ENCODE results near the gene ITPR1. TPM values are rescaled to one million over a fixed set of nuclear protein-coding genes. Genes with fewer than 3 reads are reported as not detected.

Gene ITPR1
- total RNA-seq, 4 donors from 2014 or later = 210 to 261 (median 232) TPM

DNA sequence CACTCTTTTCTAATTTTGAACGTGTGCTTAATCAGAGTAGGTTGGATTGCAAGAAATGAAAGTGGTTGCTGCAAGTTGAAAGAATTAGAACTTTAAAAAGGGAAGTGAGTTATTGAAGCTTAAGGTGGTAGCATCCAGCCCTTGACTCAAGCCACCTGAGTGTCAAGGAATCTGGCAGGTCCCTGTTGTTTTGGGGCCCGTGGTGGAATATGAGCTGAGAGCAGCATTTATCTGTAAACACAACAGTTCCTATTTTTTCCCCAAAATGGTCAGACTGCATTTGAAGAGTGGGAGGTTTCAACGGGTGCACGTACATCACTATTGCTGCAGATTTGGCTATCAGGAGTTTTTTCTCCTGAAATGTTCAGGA lies 1.7 kb downstream of the ITPR1 start:
- Histone ChIP-seq H3K4me3 (replicated peaks in 1 of 3) (peak overlapping the region in 2 of 3 donors; percentile 53 to 74), H3K27ac (peak overlapping the region; percentile 27 to 84 (median 55)), H3K36me3 (no peaks in the 10 kb centered on the region), H3K27me3 (no peaks in the 10 kb centered on the region), H3K9me3 (no peaks in the 10 kb centered on the region), H3K4me1 (peaks cover 12 to 22% of the 10 kb centered on the region in 2 donors)
- intact Hi-C loops (cut with DNase I) = loop anchor here (5.0 kb wide), 1 partner anchor 137 kb away; no protein-coding TSS in a partner anchor
- WGBS, 2 donors = 13 to 26% methylated on average over 4 of the region's 4 CpGs
- TF ChIP-seq POLR2A (IDR thresholded peaks at IDR 0.05) = no peak
- TF ChIP-seq, protein P1, sequence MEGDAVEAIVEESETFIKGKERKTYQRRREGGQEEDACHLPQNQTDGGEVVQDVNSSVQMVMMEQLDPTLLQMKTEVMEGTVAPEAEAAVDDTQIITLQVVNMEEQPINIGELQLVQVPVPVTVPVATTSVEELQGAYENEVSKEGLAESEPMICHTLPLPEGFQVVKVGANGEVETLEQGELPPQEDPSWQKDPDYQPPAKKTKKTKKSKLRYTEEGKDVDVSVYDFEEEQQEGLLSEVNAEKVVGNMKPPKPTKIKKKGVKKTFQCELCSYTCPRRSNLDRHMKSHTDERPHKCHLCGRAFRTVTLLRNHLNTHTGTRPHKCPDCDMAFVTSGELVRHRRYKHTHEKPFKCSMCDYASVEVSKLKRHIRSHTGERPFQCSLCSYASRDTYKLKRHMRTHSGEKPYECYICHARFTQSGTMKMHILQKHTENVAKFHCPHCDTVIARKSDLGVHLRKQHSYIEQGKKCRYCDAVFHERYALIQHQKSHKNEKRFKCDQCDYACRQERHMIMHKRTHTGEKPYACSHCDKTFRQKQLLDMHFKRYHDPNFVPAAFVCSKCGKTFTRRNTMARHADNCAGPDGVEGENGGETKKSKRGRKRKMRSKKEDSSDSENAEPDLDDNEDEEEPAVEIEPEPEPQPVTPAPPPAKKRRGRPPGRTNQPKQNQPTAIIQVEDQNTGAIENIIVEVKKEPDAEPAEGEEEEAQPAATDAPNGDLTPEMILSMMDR (IDR thresholded peaks at IDR 0.05) = no peak
- DNase-seq = no peak

DNA sequence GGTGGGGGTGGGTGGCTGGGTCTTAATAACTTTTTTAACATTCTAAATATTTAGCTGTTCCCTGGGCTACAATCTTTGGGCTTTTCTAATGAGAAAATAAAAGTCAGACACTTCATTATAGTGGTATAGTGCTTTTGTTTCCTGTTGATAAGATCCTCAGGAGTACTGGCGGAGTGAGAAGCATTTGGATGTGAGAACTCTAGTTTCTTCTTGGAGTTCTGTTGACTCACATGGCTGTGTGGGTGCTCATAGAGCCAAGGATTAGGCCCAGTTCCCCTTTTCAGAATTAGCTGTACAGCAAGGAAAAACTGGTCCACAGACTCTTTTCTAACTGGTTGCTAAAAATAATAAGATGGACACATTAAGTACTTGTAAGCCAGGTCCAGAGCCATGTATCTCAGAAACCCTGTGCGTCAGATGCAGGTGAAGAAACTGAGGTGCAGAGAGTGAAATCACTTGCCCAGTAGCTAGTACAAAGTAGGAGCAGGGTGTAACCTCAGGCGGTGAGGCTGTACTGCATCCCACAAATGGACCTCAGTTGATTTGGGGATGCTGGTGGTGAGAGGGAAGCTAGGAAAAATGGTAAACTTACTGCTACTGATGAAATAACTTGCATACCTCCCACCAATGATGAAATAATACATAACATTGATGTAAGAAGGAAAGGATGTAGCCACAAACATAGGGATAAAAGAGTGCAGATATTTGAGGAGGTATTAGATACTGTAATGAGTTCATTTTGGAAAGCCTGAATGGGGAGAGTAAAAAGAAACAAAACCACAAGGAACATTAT lies 2.3 kb downstream of the ITPR1 start:
- WGBS, 2 donors = 80 to 81% methylated on average over 3 of the region's 3 CpGs
- no peak for TF ChIP-seq POLR2A (IDR thresholded peaks at IDR 0.05)
- TF ChIP-seq, protein P1 (IDR thresholded peaks at IDR 0.05) = no peak
- DNase-seq = no peak
- no peaks in the 10 kb centered on the region for H3K36me3 ChIP-seq
- peak overlapping the region; percentile 27 to 84 (median 55) for H3K27ac ChIP-seq
- H3K4me1 ChIP-seq = peaks cover 12 to 22% of the 10 kb centered on the region in 2 donors
- no peaks in the 10 kb centered on the region for H3K9me3 ChIP-seq
- no peaks in the 10 kb centered on the region for H3K27me3 ChIP-seq
- peak overlapping the region in 1 of 3 donors; percentile 74 for H3K4me3 ChIP-seq (replicated peaks in 1 of 3)
- intact Hi-C loops (cut with DNase I) = no loop called here

DNA sequence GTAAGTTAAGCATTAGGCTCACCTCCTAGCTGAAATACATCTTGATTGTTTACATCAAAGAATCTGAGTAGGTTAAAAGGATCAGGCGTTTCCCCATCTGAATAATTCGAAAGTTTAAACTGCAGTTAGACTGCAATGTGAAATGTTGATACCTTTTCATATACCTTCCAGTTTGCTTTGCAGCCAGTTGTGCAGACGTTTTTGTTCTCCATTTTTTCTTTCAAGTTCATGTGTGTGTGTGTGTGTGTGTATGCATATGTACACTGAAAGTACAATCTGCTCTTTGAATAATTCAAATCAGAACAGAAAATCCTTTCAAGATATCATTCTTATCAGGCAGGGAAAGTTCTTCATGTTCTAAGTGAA lies 2.9 kb downstream of the ITPR1 start:
- 61 to 78% methylated on average over 3 of the region's 3 CpGs for WGBS, 2 donors
- TF ChIP-seq POLR2A (IDR thresholded peaks at IDR 0.05) = no peak
- TF ChIP-seq, protein P1 (IDR thresholded peaks at IDR 0.05) = no peak
- no peaks in the 10 kb centered on the region for H3K36me3 ChIP-seq
- no peaks in the 10 kb centered on the region for H3K27me3 ChIP-seq
- peaks cover 12 to 22% of the 10 kb centered on the region in 2 donors for H3K4me1 ChIP-seq
- no peak overlapping the region for H3K4me3 ChIP-seq (replicated peaks in 1 of 3)
- no peaks in the 10 kb centered on the region for H3K9me3 ChIP-seq
- H3K27ac ChIP-seq = no peak overlapping the region
- no peak for DNase-seq
- intact Hi-C loops (cut with DNase I) = no loop called here

DNA sequence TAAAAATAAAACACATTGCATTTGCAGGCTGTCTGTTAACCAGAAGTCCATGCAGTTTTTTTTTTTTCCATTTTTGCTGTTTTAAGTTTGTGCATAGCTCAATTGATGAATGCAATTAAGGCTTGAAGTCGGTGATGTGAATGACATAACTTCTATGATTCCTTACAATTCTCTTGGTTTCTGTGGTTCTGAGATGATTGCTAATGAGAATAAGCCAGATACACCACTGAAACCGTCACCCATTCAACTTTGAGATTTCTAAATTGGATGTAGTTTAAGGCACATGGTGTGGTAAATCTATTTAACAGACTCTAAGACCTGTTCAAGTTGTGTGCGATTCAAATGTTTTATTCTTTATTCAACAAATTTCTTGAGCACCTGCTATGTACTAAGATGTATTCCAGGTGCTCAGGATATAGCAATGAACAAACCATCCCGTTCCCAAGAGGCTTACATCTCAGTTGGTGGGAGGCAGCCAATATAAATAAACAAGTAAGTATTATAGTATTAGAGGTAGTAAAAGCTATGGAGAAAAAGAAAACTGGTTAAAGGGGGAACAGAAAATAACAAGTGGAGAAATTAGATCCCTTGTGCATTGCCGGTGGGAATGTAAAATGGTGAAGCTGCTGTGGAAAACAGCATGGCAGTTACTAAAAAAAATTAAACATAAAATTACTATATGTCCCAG lies 4.0 kb downstream of the ITPR1 start:
- H3K9me3 ChIP-seq = no peaks in the 10 kb centered on the region
- no peak overlapping the region for H3K4me3 ChIP-seq (replicated peaks in 1 of 3)
- DNase-seq = no peak
- H3K36me3 ChIP-seq = no peaks in the 10 kb centered on the region
- H3K4me1 ChIP-seq = peaks cover 7 to 22% of the 10 kb centered on the region in 2 donors
- H3K27me3 ChIP-seq = no peaks in the 10 kb centered on the region
- no peak for TF ChIP-seq POLR2A (IDR thresholded peaks at IDR 0.05)
- TF ChIP-seq, protein P1 (IDR thresholded peaks at IDR 0.05) = no peak
- no peak overlapping the region for H3K27ac ChIP-seq
- WGBS, 2 donors = 71 to 84% methylated on average over 5 of the region's 5 CpGs
- intact Hi-C loops (cut with DNase I) = no loop called here

DNA sequence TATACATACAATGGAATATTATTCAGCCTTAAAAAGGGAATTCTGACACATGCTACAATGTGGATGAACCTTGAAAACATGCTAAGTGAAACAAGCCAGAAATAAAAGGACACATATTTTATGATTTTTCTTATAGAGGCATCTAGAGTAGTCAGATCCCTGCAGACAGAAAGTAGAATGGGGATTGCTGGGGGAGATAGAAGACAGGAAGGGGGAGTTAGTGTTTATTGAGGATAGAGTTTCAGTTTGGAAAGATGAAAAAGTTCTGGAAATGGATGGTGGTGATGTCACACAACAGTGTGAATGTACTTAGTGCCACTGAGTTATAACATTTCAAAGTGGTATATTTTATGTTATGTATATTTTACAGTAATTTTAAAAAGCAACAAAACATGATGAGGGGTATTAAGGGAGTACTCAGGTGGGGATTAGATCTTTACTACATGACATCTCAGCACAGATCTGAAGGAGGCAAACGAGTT lies 4.7 kb downstream of the ITPR1 start:
- intact Hi-C loops (cut with DNase I) = no loop called here
- Histone ChIP-seq H3K9me3 (no peaks in the 10 kb centered on the region), H3K27me3 (no peaks in the 10 kb centered on the region), H3K4me3 (replicated peaks in 1 of 3) (no peak overlapping the region), H3K4me1 (peaks cover 7 to 22% of the 10 kb centered on the region in 2 donors), H3K36me3 (no peaks in the 10 kb centered on the region), H3K27ac (no peak overlapping the region)
- no peak for DNase-seq
- TF ChIP-seq POLR2A (IDR thresholded peaks at IDR 0.05) = no peak
- TF ChIP-seq, protein P1 (IDR thresholded peaks at IDR 0.05) = no peak
- whole genome bisulfite sequencing, 2 donors = 61 to 70% methylated on average over 1 of the region's 1 CpG

Data from thyroid gland (tissue), 4 donors.